Testis (tissue), 3 donors: ENCODE data around the gene METTL17. TPM values are rescaled to one million over a fixed set of nuclear protein-coding genes. Genes with fewer than 3 reads are reported as not detected.

ENCODE experiments used
- DNase-seq: peaks from one replicate; pipeline ENCODE4 v3.0.0-alpha.2; 2019
- H3K27ac ChIP-seq, 2 donors: fragments of 200-600 bp; sonication (generic); one replicate each; pipeline ENCODE4 v1.5.1; 2019
- H3K27me3 ChIP-seq: fragments of 200-600 bp; sonication (generic); one replicate; pipeline ENCODE4 v1.5.1; 2019
- H3K36me3 ChIP-seq: fragments of 200-600 bp; sonication (generic); one replicate; pipeline ENCODE4 v1.5.1; 2017; ENCODE audit warnings: low read depth; ENCODE audit errors: missing control alignments
- H3K4me1 ChIP-seq: fragments of 200-600 bp; sonication (generic); one replicate; pipeline ENCODE4 v1.5.1; 2019
- H3K4me3 ChIP-seq, 2 donors: fragments of 200-600 bp; sonication (generic); one replicate each; pipeline ENCODE4 v1.5.1; 2017 to 2019
- H3K9me3 ChIP-seq: fragments of 200-600 bp; sonication (generic); one replicate; pipeline ENCODE4 v1.5.1; 2017
- CTCF ChIP-seq, 3 experiments: fragments of 450-650 bp in 2 of 3; fragments of 200-600 bp in 1 of 3; sonication (generic) in 1 of 3; IDR thresholded peaks; one replicate each; pipeline ENCODE4 v1.5.1; 2016 to 2019; ENCODE audit warnings: antibody characterized with exemption in 3 of 3, mild to moderate bottlenecking in 2 of 3, moderate library complexity in 1 of 3
- POLR2A ChIP-seq: fragments of 450-650 bp; IDR thresholded peaks from one replicate; pipeline ENCODE4 v1.6.1; 2017; ENCODE audit warnings: antibody characterized with exemption, mild to moderate bottlenecking, moderate library complexity
- WGBS, 2 donors: methylation state at CpG; one replicate each; pipeline ENCODE4 v1.1.5; 2018; 5-methylcytosine and 5-hydroxymethylcytosine counted together
- intact Hi-C: fragments of 100-400 bp; cut with DNase I; formaldehyde crosslinking; loops from one replicate; pipeline ENCODE4 v1.15.1; 2023; ENCODE audit warnings: low total_unique reads
- polyA plus RNA-seq: library from polyadenylated mRNA; stranded (reverse); fragments of 350-450 nt; fragmentation: Illumina TruSeq; extraction: RNeasy Lipid Tissue Mini Kit (QIAGEN cat#74804); gene quantifications from one replicate; pipeline ENCODE4 v1.2.3, GENCODE V29; 2014; ENCODE audit warnings: low read depth, low replicate concordance; ENCODE audit not compliant: insufficient read depth
- total RNA-seq, 2 donors: library from RNA; depleted of rRNA; stranded (reverse); fragments of >200 nt; gene quantifications; one replicate each; pipeline ENCODE4 v1.2.3, GENCODE V29; 2016

The METTL17 gene
- total and polyA plus RNA-seq, 3 donors from 2014 or later, result 68.9 to 93.4 (median 93.2) TPM

DNA sequence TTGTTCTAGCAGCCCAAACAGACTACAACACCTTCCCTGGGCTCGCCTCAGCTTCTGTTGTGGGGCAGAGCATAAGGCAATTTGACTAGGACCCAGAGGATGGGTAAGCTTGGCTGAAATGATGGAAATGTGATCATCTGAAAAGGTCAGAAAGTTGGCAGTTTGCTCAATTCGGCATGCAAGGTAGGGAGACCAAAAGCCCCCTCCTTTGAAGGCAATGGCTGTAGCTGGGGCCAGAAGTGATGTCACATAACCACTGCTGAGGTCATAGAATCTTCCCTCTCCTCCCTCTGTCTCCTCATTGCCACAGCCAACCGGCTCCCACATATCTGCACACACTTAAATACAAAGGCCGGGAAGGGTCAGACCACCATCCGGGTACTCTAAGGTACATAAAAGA lies 40.1 kb downstream of the METTL17 start, which contains the start of gene TPPP2:
TPPP2 (plus strand) TSS at position 301 of the 400 bp plus-strand sequence. CDS start 365 bp downstream, outside the sequence.
- TF ChIP-seq POLR2A (no peak), CTCF (IDR thresholded peaks at IDR 0.05) (no peak)
- WGBS, 2 donors, result 92 to 97% methylated on average over 5 of the region's 5 CpGs
- DNase-seq, result no peak

DNA sequence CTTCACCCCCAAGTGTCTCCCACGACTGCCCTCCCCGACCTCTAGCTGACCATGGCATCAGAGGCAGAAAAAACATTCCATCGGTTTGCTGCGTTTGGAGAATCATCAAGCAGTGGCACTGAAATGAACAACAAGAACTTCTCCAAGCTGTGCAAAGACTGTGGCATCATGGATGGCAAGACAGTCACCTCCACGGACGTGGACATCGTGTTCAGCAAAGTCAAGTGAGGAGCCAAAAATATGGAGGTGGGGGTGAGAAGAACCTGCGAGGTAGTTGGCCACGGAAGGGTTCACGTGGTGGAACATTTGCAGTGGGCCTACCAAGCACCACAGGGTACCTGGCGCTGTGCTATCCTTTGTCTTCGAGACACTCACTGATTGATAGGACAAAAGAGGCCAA lies 40.8 kb downstream of the METTL17 start:
- 86 to 89% methylated on average over 12 of the region's 12 CpGs for WGBS, 2 donors
- H3K36me3 ChIP-seq, result no peaks in the 10 kb centered on the region
- H3K27ac ChIP-seq, result no peak overlapping the region
- H3K9me3 ChIP-seq, result no peaks in the 10 kb centered on the region
- peaks cover 29% of the 10 kb centered on the region for H3K4me1 ChIP-seq
- intact Hi-C loops, result no loop called here
- no peak overlapping the region for H3K4me3 ChIP-seq
- no peaks in the 10 kb centered on the region for H3K27me3 ChIP-seq
- TF ChIP-seq CTCF (IDR thresholded peaks at IDR 0.05) (no peak), POLR2A (no peak)
- no peak for DNase-seq

More for the DNA sequence above, 40.1 kb downstream of the METTL17 start, which contains the start of gene TPPP2:
- H3K4me1 ChIP-seq, result peaks cover 23% of the 10 kb centered on the region
- no peak within 1 kb of the TSS for H3K4me3 ChIP-seq
- H3K9me3 ChIP-seq, result no peaks in the 10 kb centered on the region
- no peak within 1 kb of the TSS for H3K27ac ChIP-seq
- no peaks in the 10 kb centered on the region for H3K36me3 ChIP-seq
- intact Hi-C loops, result no loop called here
- H3K27me3 ChIP-seq, result no peaks in the 10 kb centered on the region

DNA sequence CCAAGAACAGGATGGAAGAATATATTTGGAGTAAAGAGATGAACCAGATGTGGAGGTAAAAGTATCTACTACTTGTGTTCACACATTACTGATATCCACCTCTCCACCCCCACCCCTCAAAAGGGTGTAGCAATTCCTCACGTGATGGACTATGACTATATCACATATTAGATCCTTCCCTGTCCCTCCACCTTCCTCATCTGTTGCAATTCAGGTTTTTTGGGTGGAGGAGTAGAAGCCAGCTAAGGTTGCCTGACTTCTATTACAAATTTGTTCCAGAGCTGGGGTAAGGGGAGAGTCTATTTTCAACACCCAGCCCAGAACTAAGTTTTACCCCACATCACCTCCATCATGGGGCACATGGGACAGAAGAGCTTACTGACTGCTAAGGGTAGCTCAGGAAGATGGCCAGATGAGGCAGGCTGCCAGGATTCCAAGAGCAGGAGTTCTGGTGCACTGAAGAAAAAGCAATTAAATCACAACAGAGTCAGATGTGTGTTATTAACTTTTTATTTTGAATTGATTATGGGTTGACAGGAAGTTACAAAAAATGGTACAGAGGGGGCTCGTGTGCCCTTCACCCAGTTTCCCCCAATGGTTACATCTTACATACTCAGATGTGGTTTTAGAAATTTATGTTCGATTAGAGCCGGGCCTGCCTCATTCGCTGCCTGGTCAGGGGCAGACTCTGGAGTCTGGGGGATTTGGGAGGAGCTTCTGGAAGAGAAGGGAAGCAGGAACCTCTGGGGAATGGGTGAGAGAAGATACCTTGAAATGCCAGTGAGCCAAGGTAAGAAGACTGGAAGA lies 42.7 kb downstream of the METTL17 start:
- Histone ChIP-seq H3K4me1 (peaks cover 15% of the 10 kb centered on the region), H3K36me3 (no peaks in the 10 kb centered on the region), H3K9me3 (no peaks in the 10 kb centered on the region), H3K27ac (no peak overlapping the region), H3K4me3 (no peak overlapping the region), H3K27me3 (no peaks in the 10 kb centered on the region)
- DNase-seq, result no peak
- TF ChIP-seq CTCF (IDR thresholded peaks at IDR 0.05) (no peak), POLR2A (no peak)
- WGBS, 2 donors, result 92 to 93% methylated on average over 5 of the region's 5 CpGs
- intact Hi-C loops, result no loop called here

GRCh38 chr14:21033133-21033698 lies 43.4 kb downstream of the METTL17 start:
- intact Hi-C loops, result no loop called here
- no peaks in the 10 kb centered on the region for H3K27me3 ChIP-seq
- H3K4me1 ChIP-seq, result peaks cover 20% of the 10 kb centered on the region
- WGBS, 2 donors, result 81 to 82% methylated on average over 4 of the region's 4 CpGs
- H3K4me3 ChIP-seq, result no peak overlapping the region
- no peak for TF ChIP-seq POLR2A
- no peak for TF ChIP-seq CTCF (IDR thresholded peaks at IDR 0.05)
- no peak for DNase-seq
- H3K9me3 ChIP-seq, result no peaks in the 10 kb centered on the region
- H3K36me3 ChIP-seq, result no peaks in the 10 kb centered on the region
- no peak overlapping the region for H3K27ac ChIP-seq
